Activated effector memory CD4-positive, alpha-beta T cell treated with Interleukin-2 at 50 U/mL for 16 hours (primary cell): ENCODE data around the gene PRRC1.
"Not testable (repeated sequence)": the region's sequence is repeated elsewhere in the genome, so short reads cannot be mapped to it uniquely, and the experiment has no call there.

Experiments used
- DNase-seq: peaks from one replicate; pipeline ENCODE4 v3.0.0-alpha.2; 2020

PRRC1 gene

GRCh38 chr5:127549551-127549950 is 32.1 kb downstream of the PRRC1 start:
- no peak for DNase-seq

GRCh38 chr5:127550652-127551409 is 33.4 kb downstream of the PRRC1 start:
- no peak for DNase-seq

GRCh38 chr5:127551410-127552041 is 34.1 kb downstream of the PRRC1 start:
- no peak for DNase-seq

GRCh38 chr5:127555826-127556225 is 38.4 kb downstream of the PRRC1 start:
- DNase-seq = no peak

- DNase-seq = no peak
Observed at GRCh38 chr5:127556609-127557334, 39.3 kb downstream of the PRRC1 start.

GRCh38 chr5:127558273-127558672 is 40.8 kb downstream of the PRRC1 start:
- DNase-seq = no peak

- no peak for DNase-seq
Observed at GRCh38 chr5:127561254-127561653, 43.8 kb downstream of the PRRC1 start.

GRCh38 chr5:127562252-127562651 is 44.8 kb downstream of the PRRC1 start:
- no peak for DNase-seq

- no peak for DNase-seq
Observed at GRCh38 chr5:127563136-127563535, 45.7 kb downstream of the PRRC1 start.

GRCh38 chr5:127564002-127564769 is 46.7 kb downstream of the PRRC1 start:
- DNase-seq = no peak

- DNase-seq = no peak
Observed at GRCh38 chr5:127565586-127566270, 48.3 kb downstream of the PRRC1 start.

- no peak for DNase-seq
Observed at GRCh38 chr5:127567026-127567768, 49.8 kb downstream of the PRRC1 start.

GRCh38 chr5:127568166-127568565 is 50.7 kb downstream of the PRRC1 start:
- DNase-seq = no peak

- DNase-seq = not testable (repeated sequence)
Observed at GRCh38 chr5:127569471-127569870, 52.0 kb downstream of the PRRC1 start.

- DNase-seq = no peak
Observed at GRCh38 chr5:127571314-127572131, 54.1 kb downstream of the PRRC1 start.

GRCh38 chr5:127572930-127573329 is 55.5 kb downstream of the PRRC1 start:
- DNase-seq = no peak

- DNase-seq = no peak
Observed at GRCh38 chr5:127574852-127575679, 57.6 kb downstream of the PRRC1 start.

GRCh38 chr5:127577458-127577857 is 60.0 kb downstream of the PRRC1 start:
- DNase-seq = no peak

- no peak for DNase-seq
Observed at GRCh38 chr5:127580731-127581130, 63.3 kb downstream of the PRRC1 start.

- no peak for DNase-seq
Observed at GRCh38 chr5:127581450-127581849, 64.0 kb downstream of the PRRC1 start.
